NCI-H510A (cell line): ENCODE measurements around the gene BBX.

Experiments
- DNase-seq: peaks from one replicate; lab custom pipeline; 2025; lab: John Stamatoyannopoulos, UW

Gene BBX

DNA sequence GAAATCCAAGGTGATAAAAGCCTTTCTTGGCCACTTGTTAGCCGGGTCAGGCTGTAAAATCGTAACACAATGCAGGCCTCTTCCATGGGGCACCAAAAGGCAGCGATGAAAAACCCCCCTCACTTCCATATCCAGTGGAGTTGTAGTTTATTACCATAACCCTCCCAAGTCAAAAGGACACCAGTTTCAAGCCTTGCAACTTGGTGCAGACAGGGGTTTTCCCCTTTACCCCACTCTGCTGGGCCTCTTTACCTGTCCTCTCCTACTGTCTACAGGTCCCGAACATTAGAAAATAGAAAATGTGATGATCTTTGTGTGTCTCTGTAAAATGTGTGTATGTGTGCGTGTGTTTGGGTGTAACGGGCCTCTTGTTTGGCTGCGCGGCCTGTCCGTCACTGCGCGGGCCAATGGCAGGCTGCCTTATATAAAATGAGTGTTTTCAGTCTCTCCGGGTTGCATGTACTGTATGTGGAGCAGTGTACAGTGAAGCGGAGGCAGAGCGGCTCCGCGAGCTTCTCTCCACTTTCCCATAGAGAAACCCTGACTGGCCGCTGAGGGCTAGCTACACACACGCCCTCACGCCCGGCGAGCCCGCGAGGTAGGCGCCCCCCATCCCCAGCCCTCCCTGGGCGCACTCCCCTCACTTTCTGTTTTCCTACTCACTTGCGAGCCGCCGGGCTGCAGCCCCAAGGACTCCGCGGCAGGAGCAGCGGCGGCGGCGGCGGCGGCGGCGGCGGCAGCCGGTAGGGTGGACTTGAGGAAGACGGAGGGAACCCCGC lies at the start of gene BBX:
BBX (plus strand) TSS at position 453 of the 779 bp plus-strand sequence. CDS start 187,499 bp downstream, outside the sequence.
- DNase-seq = peak; percentile 68

GRCh38 chr3:107476462-107476861 lies 46.3 kb upstream of the BBX start:
- no peak for DNase-seq

DNA sequence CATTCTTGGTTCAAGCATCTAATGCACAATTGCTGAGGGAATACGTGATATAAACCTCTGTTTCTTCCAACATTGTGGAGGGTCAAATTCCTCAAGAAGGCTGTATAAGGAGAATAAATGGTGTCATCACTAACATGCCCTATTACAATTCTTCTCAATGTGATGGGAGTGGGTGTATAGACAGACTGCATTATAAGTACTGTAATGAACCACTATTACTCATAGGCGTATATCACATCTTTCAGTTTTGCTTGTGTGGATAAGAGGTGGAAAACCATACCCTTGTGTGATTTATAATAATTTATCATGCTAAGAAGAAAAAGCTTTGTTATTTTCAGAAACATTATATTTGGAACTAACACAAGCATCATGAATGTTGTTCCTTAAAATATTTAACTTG lies 35.3 kb upstream of the BBX start:
- DNase-seq = no peak

DNA sequence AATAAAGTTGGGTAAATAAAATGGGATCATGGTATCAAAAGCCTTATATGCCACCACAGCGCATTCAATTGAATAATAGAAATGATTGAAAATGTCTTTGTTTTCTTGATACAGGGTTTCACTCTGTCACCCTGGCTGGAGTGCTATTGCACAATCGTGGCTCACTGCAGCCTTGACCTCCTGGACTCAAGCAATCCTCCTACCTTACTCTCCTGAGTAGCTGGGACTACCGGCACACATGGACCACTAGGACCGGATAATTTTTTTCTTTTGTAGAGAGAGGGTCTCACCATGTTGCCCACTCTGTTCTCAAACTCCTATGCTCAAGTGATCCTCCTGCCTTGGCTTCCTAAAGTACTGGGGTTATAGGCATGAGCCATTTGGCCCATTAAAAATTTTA lies 33.8 kb upstream of the BBX start:
- DNase-seq = no peak

GRCh38 chr3:107493134-107493533 lies 29.6 kb upstream of the BBX start:
- DNase-seq = no peak

DNA sequence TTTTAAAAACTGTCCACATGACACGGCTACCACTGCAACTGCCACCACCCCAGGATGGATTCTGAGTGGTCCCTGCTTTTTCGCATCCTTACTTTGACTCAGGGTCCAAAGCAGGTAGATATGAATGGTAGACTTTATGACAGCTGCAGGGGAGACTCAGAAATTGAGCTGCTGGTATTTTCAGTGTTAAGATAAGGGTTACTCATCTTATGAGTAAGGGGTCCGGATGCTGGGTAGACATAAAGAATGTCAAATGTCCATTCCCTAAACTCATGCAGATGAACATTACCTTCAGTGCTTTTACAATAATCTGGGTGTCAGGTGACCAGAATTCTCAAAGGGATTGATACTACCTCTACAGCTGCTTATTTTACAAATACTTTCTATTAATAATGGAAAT lies 25.9 kb upstream of the BBX start:
- no peak for DNase-seq

GRCh38 chr3:107498646-107499045 lies 24.1 kb upstream of the BBX start:
- no peak for DNase-seq

DNA sequence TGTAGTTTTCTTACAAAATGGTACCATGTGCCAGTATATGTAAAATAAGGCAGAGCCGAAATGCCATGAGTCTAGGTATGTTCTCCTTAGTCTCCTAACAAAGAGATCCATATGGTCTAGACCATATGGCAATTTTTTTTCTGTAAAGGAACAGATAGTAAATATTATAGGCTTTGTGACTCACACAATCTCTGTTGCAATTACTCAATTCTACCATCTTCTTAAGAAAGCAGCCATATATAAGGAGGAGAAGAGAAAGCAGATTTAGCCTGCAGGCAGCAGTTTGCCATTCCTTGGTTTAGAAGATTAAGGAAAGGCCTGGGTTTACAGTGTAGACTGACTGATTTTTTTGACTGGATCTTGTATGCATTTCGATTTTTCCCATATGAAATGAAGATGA lies 16.3 kb upstream of the BBX start:
- DNase-seq = no peak

DNA sequence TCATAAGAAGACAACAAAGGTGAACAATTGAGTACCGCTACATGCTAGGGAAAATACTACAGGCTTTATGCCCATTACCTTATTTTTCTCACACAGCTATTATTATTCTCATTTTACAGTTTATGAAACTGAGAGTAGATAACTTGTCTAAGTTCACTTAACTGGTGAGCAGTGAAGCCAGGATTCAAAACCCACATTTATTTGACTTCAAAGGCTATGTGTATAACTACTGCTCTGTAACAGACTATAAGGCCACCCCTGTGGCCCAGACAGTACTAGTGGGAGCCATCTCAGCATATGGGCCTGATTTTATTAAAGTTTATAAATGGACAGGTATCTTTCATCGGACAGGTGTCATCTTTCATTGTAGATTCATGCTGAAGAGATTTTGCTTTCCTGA lies 14.4 kb upstream of the BBX start:
- DNase-seq = no peak

DNA sequence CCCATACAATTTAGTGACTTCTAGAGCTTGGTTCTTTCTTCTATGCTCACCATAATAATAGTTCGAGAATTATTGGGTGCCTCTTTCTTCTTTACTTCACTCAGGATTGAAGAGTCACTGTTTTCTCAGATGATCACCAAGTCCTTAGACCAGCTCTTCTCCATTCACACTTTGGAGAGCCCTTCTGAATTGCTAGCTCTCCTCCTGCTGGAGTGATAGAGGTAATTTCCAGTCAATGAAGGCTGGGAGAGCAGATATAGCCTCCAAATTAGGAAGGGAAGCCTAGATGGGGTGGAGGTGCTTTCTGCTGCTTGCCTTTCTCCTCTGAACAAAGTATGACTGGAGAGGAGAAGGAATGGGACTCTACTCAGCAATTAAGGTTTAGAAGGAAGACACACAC lies 10.7 kb upstream of the BBX start:
- DNase-seq = no peak

GRCh38 chr3:107514453-107514852 lies 8.3 kb upstream of the BBX start:
- DNase-seq = no peak

GRCh38 chr3:107516475-107516874 lies 6.3 kb upstream of the BBX start:
- no peak for DNase-seq

- DNase-seq = no peak
These were observed 2.2 kb upstream of the BBX start for GRCh38 chr3:107520535-107520934.

GRCh38 chr3:107521469-107522059 lies 1.2 kb upstream of the BBX start:
- no peak for DNase-seq

DNA sequence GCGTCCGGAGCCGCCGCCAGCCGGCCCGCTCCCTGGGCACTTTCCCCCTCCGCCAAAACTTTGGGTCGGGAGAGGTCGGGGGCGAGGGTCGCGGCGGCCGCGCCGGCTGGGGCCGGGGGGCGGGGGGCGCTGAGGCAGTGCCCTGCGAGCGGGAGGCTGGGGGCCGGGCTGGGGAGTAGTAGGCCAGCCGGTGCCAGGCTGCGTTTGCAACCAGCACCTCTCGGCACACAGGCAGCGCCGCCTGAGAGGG lies 452 bp downstream of the BBX start:
- DNase-seq = no peak

DNA sequence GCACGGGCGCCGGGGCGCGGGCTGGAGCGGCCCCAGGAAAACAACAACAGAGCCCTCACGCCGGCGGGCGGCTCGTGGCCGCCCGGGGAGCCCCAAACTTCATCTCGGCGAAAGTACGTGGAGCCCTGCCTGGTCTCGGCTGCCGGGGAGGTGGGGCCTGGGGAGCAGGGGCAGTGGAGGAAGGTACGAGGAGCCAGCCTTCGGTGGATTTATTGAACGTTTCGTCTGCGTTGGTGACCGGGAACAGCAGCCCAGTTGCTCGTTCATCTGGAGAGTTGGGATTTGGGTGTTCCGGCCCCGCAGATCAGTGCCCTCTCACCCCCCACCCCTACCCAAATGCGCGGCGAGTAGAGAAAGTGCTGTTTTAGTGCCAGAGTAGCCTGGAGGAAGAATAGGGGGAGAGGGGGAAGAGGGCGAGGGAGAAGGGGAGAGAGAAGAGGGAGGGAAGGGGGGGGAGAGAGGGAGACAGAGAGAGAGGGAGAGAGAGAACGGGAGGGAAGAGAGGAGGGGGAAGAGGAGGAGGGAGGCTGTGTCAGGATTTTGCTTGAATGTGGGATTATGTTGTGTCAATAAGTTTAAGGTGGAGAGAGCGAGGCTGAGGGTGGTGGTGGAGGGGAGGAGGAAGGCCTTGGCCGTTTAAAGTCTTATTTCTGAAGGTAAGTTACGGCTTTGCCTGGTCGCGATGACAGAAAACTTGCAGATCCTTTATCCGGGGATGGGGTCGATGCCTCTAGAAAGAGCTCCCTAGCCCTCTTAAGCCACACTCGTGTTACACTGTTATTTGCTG lies 970 bp downstream of the BBX start:
- DNase-seq = no peak

GRCh38 chr3:107524326-107524840 lies 1.6 kb downstream of the BBX start:
- DNase-seq = no peak

DNA sequence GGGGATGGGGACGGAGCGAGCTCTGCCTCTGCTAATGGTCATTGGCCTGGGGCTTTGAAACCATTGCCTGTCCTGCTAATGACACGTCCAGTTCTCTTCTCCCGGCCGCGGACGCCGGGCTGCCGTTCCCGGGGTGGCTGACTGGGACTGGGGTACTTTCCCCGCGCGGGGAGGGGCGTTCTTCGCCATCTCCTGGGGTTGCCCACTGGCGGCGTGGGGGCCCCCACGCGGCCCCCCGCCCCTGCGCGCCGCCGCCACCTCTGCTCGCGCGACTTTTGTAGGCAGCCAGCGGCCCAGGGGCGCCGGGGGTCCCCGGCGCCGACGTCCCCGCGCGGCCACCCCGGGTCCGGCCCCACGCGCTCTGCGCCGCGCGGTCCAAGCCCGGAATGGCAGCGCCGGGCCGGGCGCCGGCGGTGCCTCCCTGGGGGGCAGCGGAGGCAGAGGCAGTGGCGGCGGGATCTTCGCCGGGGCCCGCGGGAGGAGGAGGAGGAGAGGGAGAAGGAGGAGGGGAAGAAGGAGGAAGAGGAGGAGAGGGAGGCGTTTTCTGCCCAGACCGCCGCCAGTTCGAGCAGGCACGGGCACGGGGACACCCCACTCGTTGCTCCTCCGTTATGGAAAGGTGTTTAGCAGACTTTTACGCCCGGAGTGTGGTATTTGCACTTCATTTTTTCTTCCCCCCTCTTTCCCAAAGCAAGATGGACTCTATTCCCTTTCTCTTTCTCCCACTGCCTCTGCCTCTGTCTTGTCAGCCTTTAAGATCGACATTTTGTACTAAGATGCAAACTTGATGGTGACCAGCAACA lies 2.3 kb downstream of the BBX start:
- no peak for DNase-seq

DNA sequence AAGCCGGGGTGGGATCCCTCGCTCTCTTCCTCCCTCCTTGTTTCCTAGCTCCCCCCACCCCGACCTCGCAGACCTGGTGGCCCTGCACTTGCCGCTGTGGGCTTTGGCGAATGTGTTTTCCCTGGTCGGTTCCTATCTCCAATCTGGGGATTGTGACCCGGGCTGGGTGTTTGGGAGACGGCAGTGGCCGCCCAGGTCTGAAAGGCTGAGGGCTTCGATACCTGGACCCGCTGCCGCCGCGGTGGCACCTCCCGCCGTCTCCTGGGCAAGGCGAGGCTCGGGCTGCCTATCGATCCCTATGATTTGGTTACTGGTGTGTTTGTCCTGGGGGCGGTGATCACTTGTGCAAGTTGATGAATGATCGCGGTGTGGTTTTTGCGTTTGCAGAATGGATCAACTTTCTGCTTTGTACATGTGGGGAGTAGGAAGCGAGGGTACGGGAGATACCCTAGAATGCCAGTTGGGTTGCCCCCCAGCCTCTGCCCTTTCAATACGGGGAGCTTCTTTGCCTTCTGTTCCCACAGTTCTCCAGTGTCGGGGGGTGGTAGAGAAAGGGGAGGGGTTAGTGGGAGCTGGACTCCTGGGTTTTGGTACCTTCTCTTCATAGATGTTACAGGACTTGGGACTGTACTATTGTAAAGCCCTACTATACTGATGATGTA lies 3.0 kb downstream of the BBX start:
- no peak for DNase-seq

DNA sequence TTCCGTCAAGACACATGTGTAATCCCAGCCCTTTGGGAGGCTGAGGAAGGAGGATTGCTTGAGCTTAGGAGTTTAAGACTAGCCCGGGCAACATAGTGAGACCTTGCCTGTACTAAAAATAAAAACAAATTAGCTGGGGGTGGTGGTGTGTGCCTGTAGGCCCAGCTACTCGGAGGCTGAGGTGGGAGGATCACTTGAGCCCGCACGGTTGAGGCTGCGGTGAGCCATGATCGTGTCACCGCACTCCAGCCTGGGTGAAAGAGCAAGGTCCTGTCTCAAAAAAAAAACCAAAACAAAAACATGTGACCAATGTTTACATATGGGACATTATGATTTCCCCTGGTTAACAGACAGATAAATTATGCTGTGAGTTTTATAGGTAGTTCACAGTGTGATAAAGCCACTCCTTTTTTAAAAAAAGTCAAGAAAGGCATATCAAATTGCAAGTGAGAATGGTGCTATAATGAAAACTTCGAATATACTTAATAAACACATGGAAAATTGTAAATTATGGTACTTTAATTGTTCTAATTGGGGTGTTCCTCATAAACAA lies 9.2 kb downstream of the BBX start:
- DNase-seq = no peak

GRCh38 chr3:107540857-107541256 lies 18.1 kb downstream of the BBX start:
- DNase-seq = no peak

DNA sequence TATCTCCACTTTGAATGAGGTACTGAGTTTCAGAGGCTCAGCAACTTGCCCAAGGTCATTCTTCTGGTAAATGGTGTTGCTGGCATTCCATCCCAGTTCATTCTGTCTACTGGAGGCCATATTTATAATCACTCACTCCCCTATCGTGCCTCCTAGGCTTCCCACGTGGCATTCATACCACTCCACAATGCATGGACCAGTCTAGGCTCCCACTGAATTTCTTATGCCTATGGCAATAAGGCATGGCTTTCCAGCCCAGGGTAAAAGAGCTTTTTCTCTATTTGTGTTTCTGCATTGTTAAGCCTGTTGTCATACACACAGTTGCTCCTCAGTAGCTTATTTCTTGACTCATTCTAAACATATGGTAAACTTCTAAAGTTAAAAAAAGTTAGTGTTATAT lies 19.9 kb downstream of the BBX start:
- DNase-seq = no peak
